GM21576 (cell line): ENCODE results near the gene GCK.
"Not testable (repeated sequence)": the region's sequence is repeated elsewhere in the genome, so short reads cannot be mapped to it uniquely, and the experiment has no call there.

Experiments used
- ATAC-seq: cut with Tn5 transposase; IDR thresholded peaks from one replicate; pipeline ENCODE4 v1.9.1; 2021; ENCODE audit warnings: mild to moderate bottlenecking, moderate library complexity; ENCODE audit not compliant: unreplicated experiment

Gene GCK

DNA sequence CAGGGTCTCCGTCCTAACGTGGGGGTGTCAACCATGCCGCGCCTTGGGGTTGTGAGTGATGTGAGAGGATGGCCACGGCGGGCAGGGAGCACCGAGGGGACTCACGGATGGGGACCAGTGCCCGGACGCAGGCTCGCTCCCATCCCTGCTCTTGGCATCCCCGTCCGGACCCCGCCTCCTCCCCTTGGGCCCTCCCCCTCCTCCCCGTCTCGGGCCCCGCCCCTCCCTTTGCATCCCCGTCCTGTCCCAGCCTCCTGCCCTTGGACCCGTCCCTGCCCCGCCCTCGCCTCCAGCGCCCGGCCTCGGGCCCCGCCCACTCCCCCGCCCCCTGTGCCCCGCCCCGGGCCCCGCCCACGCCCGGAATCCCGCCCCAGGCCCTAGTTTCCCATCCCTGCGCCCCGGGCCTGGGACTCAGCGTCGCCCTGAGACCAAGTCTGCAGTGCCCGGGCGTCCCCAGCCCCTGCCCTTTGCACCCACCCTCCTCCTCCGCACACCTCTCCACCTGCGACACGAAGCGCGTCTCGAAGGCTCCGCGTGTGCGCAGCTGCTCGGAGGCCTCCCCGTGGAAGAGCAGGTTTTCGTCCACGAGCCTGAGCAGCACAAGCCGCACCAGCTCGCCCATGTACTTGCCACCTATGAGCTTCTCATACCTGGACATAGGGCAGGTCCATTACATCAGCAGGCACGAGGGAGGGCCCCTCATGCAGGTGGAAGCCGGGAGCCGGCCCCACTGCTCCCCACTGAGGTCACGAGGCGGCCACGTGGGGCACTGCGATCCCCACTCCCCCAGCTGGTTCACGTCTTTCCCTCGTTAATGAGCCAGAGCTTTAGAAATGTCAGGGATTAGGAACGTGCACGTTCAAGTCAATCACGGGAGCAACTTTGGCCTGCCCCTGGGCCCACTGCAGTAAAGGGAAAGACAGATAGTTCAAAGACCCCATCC is 43.0 kb downstream of the GCK start:
- no peak for ATAC-seq

DNA sequence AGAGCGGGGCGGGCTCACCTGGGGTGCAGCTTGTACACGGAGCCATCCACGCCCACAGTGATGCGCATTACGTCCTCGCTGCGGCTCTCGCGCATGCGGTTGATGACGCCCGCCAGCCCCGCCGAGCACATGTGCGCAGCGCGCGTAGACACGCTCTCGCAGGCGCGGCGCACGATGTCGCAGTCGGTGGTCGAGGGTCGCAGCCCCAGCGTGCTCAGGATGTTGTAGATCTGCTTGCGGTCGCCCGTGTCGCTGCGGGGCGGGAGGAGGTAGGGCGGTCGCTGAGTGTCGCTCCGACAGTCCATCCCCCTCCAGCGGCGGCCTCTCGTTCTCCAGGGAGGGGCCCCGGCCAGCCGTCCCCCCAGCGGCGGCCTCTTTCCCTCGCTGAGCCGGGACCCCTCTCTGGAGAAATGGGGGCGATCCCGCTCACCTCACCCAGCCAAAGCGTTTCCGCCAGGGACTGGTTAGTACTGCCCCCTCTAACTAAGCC is 43.7 kb downstream of the GCK start:
- no peak for ATAC-seq

GRCh38 chr7:44144968-44145478 is 44.2 kb downstream of the GCK start:
- ATAC-seq = no peak

GRCh38 chr7:44144426-44144967 is 44.7 kb downstream of the GCK start:
- no peak for ATAC-seq

GRCh38 chr7:44143646-44144250 is 45.5 kb downstream of the GCK start:
- ATAC-seq = no peak

DNA sequence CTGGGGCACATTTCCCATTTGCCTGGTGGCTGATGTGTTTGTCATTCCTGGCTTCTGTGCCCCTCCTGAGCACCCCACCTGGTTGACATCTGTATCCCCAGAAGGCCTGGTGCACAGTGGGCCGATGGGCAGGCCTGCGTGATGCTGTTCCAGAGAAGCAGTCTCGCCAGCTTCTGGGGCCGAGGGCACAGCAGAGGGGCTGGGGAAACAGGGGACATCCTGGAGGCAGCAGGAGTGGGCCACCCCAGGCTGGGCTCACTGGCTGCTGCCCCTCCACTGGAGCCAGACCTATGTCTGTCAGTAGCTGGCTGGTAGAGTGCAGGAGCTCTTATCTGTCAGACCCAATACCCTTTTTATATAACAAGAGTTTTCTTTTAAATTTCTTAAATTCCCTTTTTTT is 47.2 kb downstream of the GCK start:
- ATAC-seq = no peak

- no peak for ATAC-seq
Measured at GRCh38 chr7:44141221-44141850, 47.9 kb downstream of the GCK start, which contains the start of gene MYL7. TSS of gene MYL7 (minus strand) at chr7:44141332. CDS start at chr7:44141305, 27 bp downstream.

DNA sequence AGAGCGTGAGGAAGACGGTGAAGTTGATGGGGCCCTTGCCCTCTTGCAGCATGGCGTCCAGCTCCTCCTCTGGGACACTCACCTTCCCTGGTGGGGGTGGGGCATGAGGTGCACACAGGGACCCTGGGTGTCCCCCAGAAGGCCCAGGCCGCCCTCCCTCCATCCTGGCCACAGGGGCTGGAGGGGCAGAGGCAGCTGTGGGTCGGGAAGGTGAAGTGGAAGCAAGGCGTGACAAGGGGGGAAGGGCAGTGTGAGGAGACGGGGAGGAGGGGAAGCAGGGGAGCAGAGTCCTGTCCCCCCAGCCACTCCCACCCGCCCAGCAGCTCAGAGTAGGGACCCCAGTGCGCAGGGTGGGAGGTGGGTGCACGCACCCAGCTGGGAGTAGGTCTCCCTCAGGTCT is 48.9 kb downstream of the GCK start:
- ATAC-seq = no peak

- no peak for ATAC-seq
Measured at GRCh38 chr7:44139311-44140010, 49.8 kb downstream of the GCK start.

DNA sequence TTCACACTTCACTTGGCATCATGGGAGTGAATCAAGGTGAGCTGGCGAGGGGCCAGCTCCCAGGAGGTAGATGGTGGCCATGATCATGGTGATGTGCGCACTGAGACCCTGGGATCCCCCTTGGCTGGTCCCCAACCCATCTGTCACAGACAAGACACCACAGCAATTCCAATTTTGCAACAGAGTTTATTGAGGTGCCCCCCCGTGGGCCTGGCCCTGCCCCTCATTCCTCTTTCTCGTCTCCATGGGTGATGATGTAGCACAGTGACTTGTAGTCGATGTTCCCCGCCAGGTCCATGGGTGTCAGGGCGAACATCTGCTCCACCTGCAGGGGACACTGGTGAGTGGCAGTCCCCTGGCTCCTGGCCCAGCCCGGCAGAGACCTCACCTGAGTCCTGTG is 50.5 kb downstream of the GCK start:
- ATAC-seq = no peak

DNA sequence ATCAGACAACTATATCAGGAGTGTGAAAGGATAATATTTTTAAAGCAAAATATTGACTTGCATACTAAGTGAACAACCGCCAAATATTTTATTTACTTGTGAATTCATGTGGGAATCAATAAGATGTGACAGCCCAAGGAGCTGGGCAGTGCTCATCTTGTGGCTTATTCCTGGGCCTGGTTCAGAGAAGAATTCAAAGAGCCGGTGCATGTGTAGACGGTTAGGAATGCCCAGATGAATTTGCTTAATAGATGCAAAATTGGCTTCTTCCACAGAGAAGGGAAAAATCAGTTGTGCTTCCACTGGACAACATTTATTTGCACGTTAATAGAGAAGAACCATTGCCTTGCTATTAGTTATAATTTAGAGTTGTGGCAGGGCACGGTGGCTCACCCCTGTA is 52.5 kb downstream of the GCK start:
- no peak for ATAC-seq

DNA sequence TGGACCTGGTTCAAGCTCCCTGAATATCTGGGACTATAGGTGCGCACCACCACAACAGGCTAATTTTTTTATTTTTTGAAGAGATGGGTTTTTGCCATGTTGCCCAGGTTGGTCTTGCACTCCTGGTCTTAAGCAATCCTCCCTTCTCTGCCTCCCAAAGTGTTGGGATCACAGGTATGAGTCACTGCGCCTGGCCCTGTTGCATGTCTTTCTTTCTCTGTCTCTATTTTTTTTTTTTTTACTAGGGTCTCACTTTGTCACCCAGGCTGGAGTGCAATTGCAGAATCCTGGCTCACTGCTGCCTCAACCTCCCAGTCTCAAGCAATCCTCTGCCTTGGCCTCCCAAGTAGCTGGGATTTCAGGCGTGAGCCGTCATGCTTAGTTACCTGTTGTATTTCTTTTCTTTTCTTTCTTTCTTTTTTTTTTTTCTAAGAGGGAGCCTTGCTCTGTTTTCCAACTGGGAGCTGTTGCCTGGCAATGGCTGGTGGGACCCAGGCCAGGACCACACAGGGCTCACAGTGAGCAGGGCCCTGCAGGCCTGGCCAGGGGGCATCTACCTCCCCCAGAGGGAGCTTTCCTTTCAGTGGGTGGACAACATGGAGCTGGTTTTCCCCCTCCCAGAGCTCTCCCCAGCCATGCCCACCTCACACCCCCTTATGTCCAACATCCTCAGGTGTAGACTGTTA is 54.2 kb downstream of the GCK start:
- no peak for ATAC-seq

GRCh38 chr7:44133295-44133694 is 55.9 kb downstream of the GCK start:
- no peak for ATAC-seq

GRCh38 chr7:44132039-44132438 is 57.2 kb downstream of the GCK start:
- ATAC-seq = no peak

DNA sequence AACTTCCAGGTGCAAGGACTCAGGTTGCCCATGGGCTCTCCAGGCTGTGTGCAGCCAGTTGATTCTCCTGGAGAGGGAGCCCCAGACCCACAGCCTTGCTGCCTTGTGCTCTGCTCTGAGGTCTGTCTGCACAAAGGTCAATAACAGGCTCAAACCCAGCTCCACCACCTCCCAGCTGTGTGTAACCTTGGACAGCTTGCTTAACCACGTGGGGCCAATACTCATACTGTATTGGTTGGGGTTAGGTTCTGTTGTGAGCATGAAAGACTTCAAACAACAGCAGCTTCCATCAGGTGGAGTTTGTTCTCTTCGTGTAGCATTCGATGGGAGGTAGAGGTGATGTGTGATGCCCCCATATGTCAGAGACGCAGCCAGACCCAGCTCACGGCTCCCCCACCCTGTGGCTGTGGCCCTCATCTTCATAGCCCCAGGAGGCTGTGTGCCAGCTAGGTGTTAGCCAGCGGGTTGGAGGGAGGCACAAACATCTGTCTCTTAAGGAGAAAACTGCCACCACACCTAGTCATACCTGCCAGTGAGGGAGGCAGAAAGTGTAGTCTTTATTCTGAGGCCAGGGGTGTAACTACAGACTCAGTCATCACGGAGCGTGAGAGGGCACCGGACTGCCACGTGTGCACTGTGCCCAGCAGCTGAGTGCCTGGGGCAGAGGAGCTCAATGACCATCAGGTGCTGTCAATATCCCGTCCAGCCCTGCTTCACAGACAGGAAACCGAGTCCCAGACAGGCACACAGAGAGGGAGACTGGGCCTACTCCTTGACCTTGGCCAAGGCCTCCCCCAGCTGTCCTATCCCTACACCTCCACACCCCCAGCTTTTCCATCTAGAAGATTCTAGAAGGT is 57.8 kb downstream of the GCK start:
- no peak for ATAC-seq

- ATAC-seq = no peak
Measured at GRCh38 chr7:44128721-44129582, 60.3 kb downstream of the GCK start.

GRCh38 chr7:44127161-44127560 is 62.1 kb downstream of the GCK start:
- ATAC-seq = no peak

GRCh38 chr7:44126574-44126973 is 62.7 kb downstream of the GCK start:
- ATAC-seq = not testable (repeated sequence)
